Measurements from ENCODE around the gene CNTN5. TPM values are rescaled to one million over a fixed set of nuclear protein-coding genes. Genes with fewer than 3 reads are reported as not detected.

Gene CNTN5
- total RNA-seq, 1 experiment from 2014 or later = not detected

- H3K27ac ChIP-seq (ENCODE audit: insufficient read length, low read depth, low read length) = no peak overlapping the region
- no peak overlapping the region for H2AFZ ChIP-seq (ENCODE audit: low read length)
- no peak overlapping the region for H3T11ph ChIP-seq (ENCODE audit: low read length)
- no peak overlapping the region for H2BK20ac ChIP-seq (ENCODE audit: low read depth, low read length, poor library complexity, severe bottlenecking)
- no peak overlapping the region for H4K8ac ChIP-seq (replicated peaks; ENCODE audit: insufficient read length, low read depth, low read length)
- H3K9ac ChIP-seq (ENCODE audit: extremely low read depth, insufficient read length, low read length) = no peak overlapping the region
- Mint-ChIP-seq H3K27me3 (ENCODE audit: low read depth) (no peaks in the 10 kb centered on the region; the same call in 1 of the 2 replicates), H3K4me3 (no peak overlapping the region), H3K9me3 (no peaks in the 10 kb centered on the region), H3K36me3 (ENCODE audit: insufficient read depth in 1 of 3, low read depth in 3 of 3) (no peaks in the 10 kb centered on the region), H3K4me1 (no peaks in the 10 kb centered on the region), H3K27ac (no peak overlapping the region)
- no peak overlapping the region for H3K56ac ChIP-seq (ENCODE audit: insufficient read length, low read depth, low read length)
- H3K4me1 ChIP-seq (ENCODE audit: insufficient read depth, low read length) = no peaks in the 10 kb centered on the region
- no peak overlapping the region for H4K5ac ChIP-seq (ENCODE audit: insufficient read length, low read depth, low read length)
- no peaks in the 10 kb centered on the region for H4K20me1 ChIP-seq (ENCODE audit: control insufficient read depth, insufficient read depth, insufficient read length)
- no peak overlapping the region for H2BK12ac ChIP-seq (ENCODE audit: insufficient read length, low read depth, low read length)
- no peak overlapping the region for H3K14ac ChIP-seq (ENCODE audit: insufficient read depth, low read length)
- H3K27me3 ChIP-seq (ENCODE audit: insufficient read depth, low read length) = no peaks in the 10 kb centered on the region
- H2AK5ac ChIP-seq (ENCODE audit: insufficient read length, low read length) = no peak overlapping the region
- no peak for DNase-seq
- TF ChIP-seq CTCF (conservative IDR thresholded peaks at IDR 0.05) = no peak
- no peak overlapping the region for H2BK5ac ChIP-seq (ENCODE audit: insufficient read length, low read length)
- no peak overlapping the region for H2BK120ac ChIP-seq (ENCODE audit: low read depth, low read length, poor library complexity, severe bottlenecking)
- no peak overlapping the region for H3K18ac ChIP-seq (ENCODE audit: insufficient read length, low read depth, low read length)
- H3K4ac ChIP-seq (ENCODE audit: low read depth, low read length) = no peak overlapping the region
- H3K4me2 ChIP-seq (ENCODE audit: insufficient read depth, insufficient read length, low read length) = no peak overlapping the region
- H3K23ac ChIP-seq (ENCODE audit: insufficient read length, low read depth, low read length) = no peak overlapping the region
- H3K79me1 ChIP-seq (ENCODE audit: insufficient read depth, low read depth, low read length, poor library complexity, severe bottlenecking) = no peaks in the 10 kb centered on the region
- no peaks in the 10 kb centered on the region for H3K9me3 ChIP-seq (ENCODE audit: control insufficient read depth, low read depth, low read length)
- H4K91ac ChIP-seq (ENCODE audit: insufficient read length, low read depth, low read length) = no peak overlapping the region
- H3K79me2 ChIP-seq (ENCODE audit: insufficient read depth, low read length) = no peaks in the 10 kb centered on the region
- no CpG with 5 or more reads among the region's 1 CpG for WGBS (ENCODE audit: extremely low coverage, insufficient read length, low lambda C conversion rate)
- H3K23me2 ChIP-seq (ENCODE audit: insufficient read length, low read depth, low read length, poor library complexity, severe bottlenecking) = no peaks in the 10 kb centered on the region
- no peak overlapping the region for H2BK15ac ChIP-seq (ENCODE audit: low read depth, low read length)
Measured at GRCh38 chr11:100008417-100008816, 987.7 kb downstream of the CNTN5 start.
